CD4-positive, alpha-beta memory T cell (primary cell): ENCODE measurements around the gene BTG3. TPM values are rescaled to one million over a fixed set of nuclear protein-coding genes. Genes with fewer than 3 reads are reported as not detected.

Experiments used
- polyA plus RNA-seq, 2 donors: library from polyadenylated mRNA; unstranded; fragments of 300-500 nt; fragmentation: Illumina TruSeq; gene quantifications; one replicate each; pipeline ENCODE4 v1.2.3, GENCODE V29; 2021
- total RNA-seq, 2 experiments: library from RNA; stranded (reverse); gene quantifications; one replicate each; pipeline ENCODE4 v1.2.3, GENCODE V29; 2021

BTG3 gene
- total and polyA plus RNA-seq, 4 experiments from 2014 or later = 9.7 to 20.6 (median 15.9) TPM

Other genes starting within 250 kb of the BTG3 start
- 1 to 10 TPM in 1 of 2 experiments, under 1 TPM in 1; 0.64 to 1.4 TPM for gene CXADR, start 99.9 kb downstream of the BTG3 start, total RNA-seq
- 1 to 10 TPM in 1 of 2 donors, under 1 TPM in 1; 0.13 to 1.0 TPM for gene CXADR, start 99.9 kb downstream of the BTG3 start, polyA plus RNA-seq
- gene C21orf91, start 206.5 kb upstream of the BTG3 start, total RNA-seq = 10 to 100 TPM; 80.1 to 80.5 TPM
- gene C21orf91, start 206.5 kb upstream of the BTG3 start, polyA plus RNA-seq = 10 to 100 TPM; 38.5 to 46.4 TPM